HG03045 (cell line): ENCODE data around the gene NECTIN3.

Experiments used
- ATAC-seq: cut with Tn5 transposase; IDR thresholded peaks from one replicate; pipeline ENCODE4 v1.9.1; 2021; ENCODE audit warnings: mild to moderate bottlenecking, moderate library complexity; ENCODE audit not compliant: unreplicated experiment

Gene NECTIN3

DNA sequence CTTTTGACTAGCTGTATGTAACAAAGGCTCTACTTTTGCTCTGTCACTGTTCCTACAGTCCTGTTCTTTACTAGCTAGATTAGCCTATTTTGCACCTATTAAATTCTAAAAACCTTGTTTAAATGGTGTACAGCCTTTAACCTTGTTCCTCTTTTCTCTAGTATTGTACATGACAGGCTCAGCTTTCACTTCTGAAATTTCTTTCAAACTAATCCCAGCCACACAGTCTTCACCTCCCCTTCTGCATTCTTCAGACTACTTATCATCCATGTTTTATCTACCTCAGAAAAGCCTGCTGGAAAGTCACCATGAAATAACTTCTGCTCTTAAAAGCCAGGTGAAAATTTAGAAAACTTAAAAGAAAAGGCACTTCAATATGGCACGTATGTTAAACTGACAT is 122.4 kb downstream of the NECTIN3 start:
- no peak for ATAC-seq

GRCh38 chr3:111197485-111197884 is 125.9 kb downstream of the NECTIN3 start:
- no peak for ATAC-seq

- no peak for ATAC-seq
Measured at GRCh38 chr3:111200027-111200426, 128.4 kb downstream of the NECTIN3 start.

DNA sequence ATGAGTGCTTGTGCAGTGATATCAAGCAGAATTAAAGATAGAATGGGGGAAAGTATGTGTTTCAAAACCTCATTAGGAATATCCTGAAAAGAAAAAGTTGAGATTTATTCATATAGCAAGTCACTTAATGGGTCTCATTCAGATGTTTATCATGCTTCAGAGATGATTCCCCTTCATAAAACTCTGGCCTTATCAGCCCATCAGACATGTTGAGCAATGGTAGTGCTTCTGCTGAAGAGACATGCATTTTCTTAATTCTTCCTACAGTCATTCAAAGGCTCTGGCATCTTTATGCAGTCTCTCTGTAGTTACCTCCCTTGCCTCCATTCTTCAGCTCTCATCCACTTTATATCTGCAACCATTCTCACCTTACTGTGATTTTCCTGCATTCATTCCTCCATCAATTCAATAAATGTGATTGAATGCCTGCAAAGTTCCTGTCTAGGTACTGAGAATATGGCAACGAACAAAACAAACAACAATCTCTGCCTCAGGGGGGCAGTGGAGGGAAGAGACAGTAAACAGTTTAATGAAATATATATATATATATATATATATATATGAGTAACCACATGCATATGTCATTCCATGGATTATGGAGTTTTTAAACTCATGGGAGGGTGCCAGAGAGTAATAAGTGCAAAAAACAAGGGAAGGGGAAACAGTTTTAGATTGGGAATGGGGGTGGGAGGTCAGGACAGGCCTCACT is 138.5 kb downstream of the NECTIN3 start:
- no peak for ATAC-seq

GRCh38 chr3:111210866-111211564 is 139.4 kb downstream of the NECTIN3 start:
- ATAC-seq: no peak

- no peak for ATAC-seq
Measured at GRCh38 chr3:111212511-111212910, 140.9 kb downstream of the NECTIN3 start.

DNA sequence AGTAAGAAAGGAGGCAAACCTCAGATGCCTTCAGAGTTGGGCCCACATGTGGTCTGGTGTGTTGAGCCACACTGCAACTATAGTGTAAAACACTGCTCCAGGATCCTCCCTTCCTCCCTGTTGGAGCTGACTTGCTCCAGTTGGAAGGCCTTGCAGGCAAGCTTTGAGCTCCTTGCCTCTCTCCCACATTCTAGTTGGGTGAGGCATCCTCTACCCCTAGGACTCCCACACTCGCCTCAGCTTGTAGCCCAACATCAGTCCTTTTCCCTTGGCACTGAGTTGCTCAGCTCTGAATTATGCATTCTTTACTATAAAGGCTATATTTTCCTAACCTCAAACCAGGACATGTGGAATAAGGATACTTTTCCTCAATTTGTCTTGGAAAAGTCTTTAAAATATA is 143.9 kb downstream of the NECTIN3 start:
- no peak for ATAC-seq

GRCh38 chr3:111218615-111219014 is 147.0 kb downstream of the NECTIN3 start:
- no peak for ATAC-seq

DNA sequence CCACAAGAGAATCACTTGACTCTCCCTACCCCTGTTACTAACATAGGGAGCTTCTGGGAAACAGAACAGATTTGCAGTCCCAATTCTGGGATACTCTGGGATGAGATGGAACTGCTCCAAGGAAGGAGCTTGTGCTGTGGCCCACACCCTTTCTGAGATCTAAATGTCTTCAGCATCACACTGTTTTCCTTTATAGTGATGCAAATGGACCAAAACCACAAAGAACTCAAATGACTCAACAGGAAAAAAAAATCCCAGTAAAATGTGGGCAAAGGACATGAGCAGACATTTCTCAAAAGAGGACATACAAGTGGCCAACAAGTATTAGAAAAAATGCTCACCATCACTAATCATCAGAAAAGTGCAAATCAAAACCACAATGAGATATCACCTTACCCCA is 155.6 kb downstream of the NECTIN3 start:
- no peak for ATAC-seq

- no peak for ATAC-seq
Measured at GRCh38 chr3:111229301-111229700, 157.7 kb downstream of the NECTIN3 start.

DNA sequence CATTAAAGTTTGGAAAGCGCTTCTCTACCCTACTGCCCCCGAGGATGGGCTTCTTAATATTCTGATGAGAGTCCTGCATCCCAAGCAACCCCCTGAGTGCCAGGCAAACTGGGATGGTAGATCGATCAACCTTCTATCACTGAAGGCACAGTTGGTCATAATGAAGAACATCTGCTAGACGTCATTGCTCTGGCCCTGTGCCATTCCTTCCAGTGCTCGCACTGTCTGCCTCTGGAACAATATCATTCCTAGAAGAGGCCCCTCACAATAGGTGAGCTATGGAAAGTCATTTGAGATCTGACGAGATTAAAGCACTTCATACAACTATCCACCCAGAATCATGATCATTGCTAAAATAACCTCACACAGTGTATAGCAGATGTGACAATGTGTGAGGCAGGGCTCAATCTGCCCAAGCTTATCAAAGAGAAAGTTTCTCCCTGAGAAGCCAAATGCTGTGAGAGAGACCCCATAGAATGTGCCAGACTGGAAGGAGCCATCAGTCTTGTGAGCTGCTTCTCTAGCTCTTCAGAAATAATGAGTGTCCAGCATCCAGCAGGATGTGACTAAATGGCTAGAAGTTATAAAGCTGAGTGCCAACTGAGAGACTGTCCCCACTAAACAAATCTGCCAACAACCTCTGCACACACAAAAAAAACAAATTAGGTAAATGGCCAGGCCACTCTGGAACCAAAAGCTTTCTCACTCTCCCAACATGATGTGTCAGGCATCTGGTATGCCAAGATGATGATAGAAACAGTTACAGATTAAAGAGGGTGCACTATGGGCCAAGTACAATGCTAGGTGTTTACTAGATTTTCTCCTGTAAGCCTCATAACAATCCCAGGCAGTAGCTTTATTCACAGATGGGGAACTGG is 165.5 kb downstream of the NECTIN3 start:
- no peak for ATAC-seq

- no peak for ATAC-seq
Measured at GRCh38 chr3:111237946-111238345, 166.3 kb downstream of the NECTIN3 start.

- ATAC-seq: peak; percentile 83
Measured at GRCh38 chr3:111238885-111239284, 167.3 kb downstream of the NECTIN3 start.

GRCh38 chr3:111241960-111242359 is 170.3 kb downstream of the NECTIN3 start:
- no peak for ATAC-seq
